Neural cell (in vitro differentiated cells): ENCODE measurements around the gene ARHGEF25. TPM values are rescaled to one million over a fixed set of nuclear protein-coding genes. Genes with fewer than 3 reads are reported as not detected.

ENCODE experiments used
- H2AFZ ChIP-seq: fragments of 200-600, 300-800 bp; sonication (generic), shearing (Covaris generic); 2 replicates; pipeline ENCODE4 v1.6.0; 2014; ENCODE audit warnings: low read depth, mild to moderate bottlenecking, antibody characterized with exemption, low read length, moderate library complexity
- H3F3A ChIP-seq: fragments of 200-600 bp; shearing (Covaris generic); 2 replicates; pipeline ENCODE4 v1.6.1; 2016; ENCODE audit warnings: mild to moderate bottlenecking, moderate library complexity, mixed read lengths, antibody characterized with exemption, low read length; ENCODE audit not compliant: insufficient read depth, poor library complexity, severe bottlenecking
- H3K27ac ChIP-seq: fragments of 200-600, 300-800 bp; sonication (generic), shearing (Covaris generic); 2 replicates; pipeline ENCODE4 v1.5.1; 2014; ENCODE audit warnings: mild to moderate bottlenecking, low read length, moderate library complexity
- H3K27me3 ChIP-seq: fragments of 300-800, 200-600 bp; sonication (generic), shearing (Covaris generic); 2 replicates; pipeline ENCODE4 v1.6.0; 2014; ENCODE audit warnings: mild to moderate bottlenecking, low read depth, low read length, moderate library complexity; ENCODE audit not compliant: insufficient read depth
- H3K36me3 ChIP-seq: fragments of 300-800, 200-600 bp; sonication (generic), shearing (Covaris generic); 2 replicates; pipeline ENCODE4 v1.5.1; 2014; ENCODE audit warnings: mild to moderate bottlenecking, antibody characterized with exemption, low read length, moderate library complexity; ENCODE audit not compliant: insufficient read depth
- H3K4me2 ChIP-seq: fragments of 300-800, 200-600 bp; sonication (generic), shearing (Covaris generic); 2 replicates; pipeline ENCODE4 v1.6.0; 2014; ENCODE audit warnings: mild to moderate bottlenecking, low read length
- H3K4me3 ChIP-seq: fragments of 300-800, 200-600 bp; sonication (generic), shearing (Covaris generic); 2 replicates; pipeline ENCODE4 v1.5.1; 2014; ENCODE audit warnings: mild to moderate bottlenecking, low read length, moderate library complexity
- H3K79me2 ChIP-seq: fragments of 200-600 bp; shearing (Covaris generic); replicated peaks from 2 replicates; pipeline ENCODE4 v1.6.0; 2014; ENCODE audit warnings: mild to moderate bottlenecking, low read length, moderate library complexity; ENCODE audit not compliant: insufficient read depth
- H3K9ac ChIP-seq: fragments of 300-800, 200-600 bp; sonication (generic), shearing (Covaris generic); 2 replicates; pipeline ENCODE4 v1.6.1; 2016; ENCODE audit warnings: mild to moderate bottlenecking, low read length, mixed read lengths
- H3K9me2 ChIP-seq: fragments of 200-600 bp; shearing (Covaris generic); 2 replicates; pipeline ENCODE4 v1.6.1; 2016; ENCODE audit warnings: mild to moderate bottlenecking, low read length, mixed read lengths; ENCODE audit not compliant: insufficient read depth
- H3K9me3 ChIP-seq: fragments of 200-600, 300-800 bp; sonication (generic), shearing (Covaris generic); 2 replicates; pipeline ENCODE4 v1.6.1; 2016; ENCODE audit warnings: mild to moderate bottlenecking, mixed run types, low read length, moderate library complexity, mixed read lengths
- H4K20me1 ChIP-seq: fragments of 200-600 bp; shearing (Covaris generic); 2 replicates; pipeline ENCODE4 v1.6.1; 2016; ENCODE audit warnings: mild to moderate bottlenecking, mixed run types; ENCODE audit not compliant: insufficient read depth
- CTCF ChIP-seq: fragments of 450-650 bp; IDR thresholded peaks from 2 replicates; pipeline ENCODE4 v1.5.1; 2014; ENCODE audit warnings: antibody characterized with exemption, mild to moderate bottlenecking, moderate library complexity; ENCODE audit not compliant: poor library complexity, severe bottlenecking
- EP300 ChIP-seq: fragments of 450-650 bp; conservative IDR thresholded peaks from 2 replicates; pipeline ENCODE4 v1.6.1; 2014; ENCODE audit warnings: antibody characterized with exemption, mild to moderate bottlenecking, moderate library complexity; ENCODE audit not compliant: poor library complexity, severe bottlenecking
- EZH2 ChIP-seq: fragments of 200-600, 300-800 bp; shearing (Covaris generic), sonication (generic); IDR thresholded peaks from 2 replicates; pipeline ENCODE4 v1.6.1; 2014; ENCODE audit warnings: antibody characterized with exemption, low read length, borderline replicate concordance, mild to moderate bottlenecking; ENCODE audit not compliant: insufficient read depth, poor library complexity, severe bottlenecking
- MXI1 ChIP-seq: fragments of 450-650 bp; conservative IDR thresholded peaks from 2 replicates; pipeline ENCODE4 v1.6.1; 2014; ENCODE audit warnings: antibody characterized with exemption, mild to moderate bottlenecking; ENCODE audit not compliant: poor library complexity, severe bottlenecking
- POLR2AphosphoS5 ChIP-seq: IDR thresholded peaks from 2 replicates; pipeline ENCODE4 v1.6.1; 2012
- RAD21 ChIP-seq: fragments of 450-650 bp; conservative IDR thresholded peaks from 2 replicates; pipeline ENCODE4 v1.6.1; 2014; ENCODE audit warnings: antibody characterized with exemption, mild to moderate bottlenecking, moderate library complexity
- REST ChIP-seq: IDR thresholded peaks from 2 replicates; pipeline ENCODE4 v1.6.1; 2012; ENCODE audit warnings: borderline replicate concordance
- SMC3 ChIP-seq: fragments of 450-650 bp; conservative IDR thresholded peaks from 2 replicates; pipeline ENCODE4 v1.6.1; 2014; ENCODE audit warnings: antibody characterized with exemption, mild to moderate bottlenecking, moderate library complexity; ENCODE audit not compliant: poor library complexity
- TAF1 ChIP-seq: IDR thresholded peaks from 2 replicates; pipeline ENCODE4 v1.6.1; 2012; ENCODE audit warnings: low read depth
- polyA plus RNA-seq: library from polyadenylated mRNA; depleted of rRNA; stranded (reverse); fragments of >200 nt; gene quantifications from 2 replicates; pipeline ENCODE4 v1.2.3, GENCODE V29; 2014

The ARHGEF25 gene
- polyA plus RNA-seq, 1 donor from 2014 or later, result 12.9 TPM

GRCh38 chr12:57620245-57620935 is 9.2 kb downstream of the ARHGEF25 start:
- no peak overlapping the region for H3K27ac ChIP-seq
- H3K27me3 ChIP-seq, result peaks cover 69% of the 10 kb centered on the region
- no peaks in the 10 kb centered on the region for H4K20me1 ChIP-seq
- no peak for TF ChIP-seq SMC3
- TF ChIP-seq CTCF, result no peak
- no peak for TF ChIP-seq MXI1
- no peak for TF ChIP-seq REST
- no peak for TF ChIP-seq POLR2AphosphoS5
- TF ChIP-seq EP300, result no peak
- TF ChIP-seq TAF1, result no peak
- no peak for TF ChIP-seq RAD21
- TF ChIP-seq EZH2, result no peak
- H3K4me3 ChIP-seq, result no peak overlapping the region
- no peaks in the 10 kb centered on the region for H3K79me2 ChIP-seq
- H3F3A ChIP-seq, result no peaks in the 10 kb centered on the region
- no peak overlapping the region for H3K4me2 ChIP-seq
- H2AFZ ChIP-seq, result no peak overlapping the region
- no peak overlapping the region for H3K9ac ChIP-seq
- H3K9me2 ChIP-seq, result no peaks in the 10 kb centered on the region
- no peaks in the 10 kb centered on the region for H3K36me3 ChIP-seq
- H3K9me3 ChIP-seq, result no peaks in the 10 kb centered on the region

- Histone ChIP-seq H3F3A (no peaks in the 10 kb centered on the region), H3K79me2 (no peaks in the 10 kb centered on the region), H3K9me3 (no peaks in the 10 kb centered on the region), H3K9me2 (no peaks in the 10 kb centered on the region), H4K20me1 (no peaks in the 10 kb centered on the region), H3K4me2 (no peak overlapping the region), H3K36me3 (no peaks in the 10 kb centered on the region), H3K27ac (no peak overlapping the region), H3K27me3 (peaks cover 69% of the 10 kb centered on the region), H2AFZ (no peak overlapping the region), H3K4me3 (peak overlapping the region; percentile 63), H3K9ac (no peak overlapping the region)
- TF ChIP-seq EZH2, result peak; percentile 34
- TF ChIP-seq CTCF, result no peak
Observed at GRCh38 chr12:57620936-57621496, 9.8 kb downstream of the ARHGEF25 start.
